Measurements from ENCODE around the gene SOST. TPM values are rescaled to one million over a fixed set of nuclear protein-coding genes. Genes with fewer than 3 reads are reported as not detected.

Gene SOST
- polyA plus RNA-seq, 1 donor from 2014 or later: 0.10 TPM

- Histone ChIP-seq H3K4me3 (ENCODE audit: low read length) (no peak overlapping the region), H3K9ac (ENCODE audit: low read length) (no peak overlapping the region), H3K27ac (ENCODE audit: low read length) (no peak overlapping the region), H3K27me3 (ENCODE audit: insufficient read depth, low read depth, low read length) (no peaks in the 10 kb centered on the region), H2AFZ (ENCODE audit: low read depth, low read length) (no peak overlapping the region), H3K9me3 (ENCODE audit: low read length) (no peaks in the 10 kb centered on the region), H3K4me2 (ENCODE audit: low read length) (no peak overlapping the region), H3F3A (ENCODE audit: insufficient read depth, low read length, poor library complexity, severe bottlenecking) (no peaks in the 10 kb centered on the region), H4K20me1 (ENCODE audit: insufficient read depth) (no peaks in the 10 kb centered on the region), H3K79me2 (replicated peaks; ENCODE audit: insufficient read depth, low read length) (no peaks in the 10 kb centered on the region), H3K9me2 (ENCODE audit: insufficient read depth, low read length) (no peaks in the 10 kb centered on the region), H3K36me3 (ENCODE audit: insufficient read depth, low read length) (peaks cover 9% of the 10 kb centered on the region)
- TF ChIP-seq, protein P1, sequence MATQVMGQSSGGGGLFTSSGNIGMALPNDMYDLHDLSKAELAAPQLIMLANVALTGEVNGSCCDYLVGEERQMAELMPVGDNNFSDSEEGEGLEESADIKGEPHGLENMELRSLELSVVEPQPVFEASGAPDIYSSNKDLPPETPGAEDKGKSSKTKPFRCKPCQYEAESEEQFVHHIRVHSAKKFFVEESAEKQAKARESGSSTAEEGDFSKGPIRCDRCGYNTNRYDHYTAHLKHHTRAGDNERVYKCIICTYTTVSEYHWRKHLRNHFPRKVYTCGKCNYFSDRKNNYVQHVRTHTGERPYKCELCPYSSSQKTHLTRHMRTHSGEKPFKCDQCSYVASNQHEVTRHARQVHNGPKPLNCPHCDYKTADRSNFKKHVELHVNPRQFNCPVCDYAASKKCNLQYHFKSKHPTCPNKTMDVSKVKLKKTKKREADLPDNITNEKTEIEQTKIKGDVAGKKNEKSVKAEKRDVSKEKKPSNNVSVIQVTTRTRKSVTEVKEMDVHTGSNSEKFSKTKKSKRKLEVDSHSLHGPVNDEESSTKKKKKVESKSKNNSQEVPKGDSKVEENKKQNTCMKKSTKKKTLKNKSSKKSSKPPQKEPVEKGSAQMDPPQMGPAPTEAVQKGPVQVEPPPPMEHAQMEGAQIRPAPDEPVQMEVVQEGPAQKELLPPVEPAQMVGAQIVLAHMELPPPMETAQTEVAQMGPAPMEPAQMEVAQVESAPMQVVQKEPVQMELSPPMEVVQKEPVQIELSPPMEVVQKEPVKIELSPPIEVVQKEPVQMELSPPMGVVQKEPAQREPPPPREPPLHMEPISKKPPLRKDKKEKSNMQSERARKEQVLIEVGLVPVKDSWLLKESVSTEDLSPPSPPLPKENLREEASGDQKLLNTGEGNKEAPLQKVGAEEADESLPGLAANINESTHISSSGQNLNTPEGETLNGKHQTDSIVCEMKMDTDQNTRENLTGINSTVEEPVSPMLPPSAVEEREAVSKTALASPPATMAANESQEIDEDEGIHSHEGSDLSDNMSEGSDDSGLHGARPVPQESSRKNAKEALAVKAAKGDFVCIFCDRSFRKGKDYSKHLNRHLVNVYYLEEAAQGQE (IDR thresholded peaks at IDR 0.05; ENCODE audit: borderline replicate concordance): no peak
- TF ChIP-seq POLR2AphosphoS5 (IDR thresholded peaks at IDR 0.05) (no peak), EZH2 (IDR thresholded peaks at IDR 0.05; ENCODE audit: borderline replicate concordance, insufficient read depth, low read length, poor library complexity, severe bottlenecking) (no peak), TAF1 (IDR thresholded peaks at IDR 0.05; ENCODE audit: low read depth) (no peak), EP300 (conservative IDR thresholded peaks at IDR 0.05; ENCODE audit: poor library complexity, severe bottlenecking) (no peak), MXI1 (conservative IDR thresholded peaks at IDR 0.05; ENCODE audit: poor library complexity, severe bottlenecking) (no peak), RAD21 (conservative IDR thresholded peaks at IDR 0.05) (no peak), SMC3 (conservative IDR thresholded peaks at IDR 0.05; ENCODE audit: poor library complexity) (no peak)
- TF ChIP-seq, protein P2, sequence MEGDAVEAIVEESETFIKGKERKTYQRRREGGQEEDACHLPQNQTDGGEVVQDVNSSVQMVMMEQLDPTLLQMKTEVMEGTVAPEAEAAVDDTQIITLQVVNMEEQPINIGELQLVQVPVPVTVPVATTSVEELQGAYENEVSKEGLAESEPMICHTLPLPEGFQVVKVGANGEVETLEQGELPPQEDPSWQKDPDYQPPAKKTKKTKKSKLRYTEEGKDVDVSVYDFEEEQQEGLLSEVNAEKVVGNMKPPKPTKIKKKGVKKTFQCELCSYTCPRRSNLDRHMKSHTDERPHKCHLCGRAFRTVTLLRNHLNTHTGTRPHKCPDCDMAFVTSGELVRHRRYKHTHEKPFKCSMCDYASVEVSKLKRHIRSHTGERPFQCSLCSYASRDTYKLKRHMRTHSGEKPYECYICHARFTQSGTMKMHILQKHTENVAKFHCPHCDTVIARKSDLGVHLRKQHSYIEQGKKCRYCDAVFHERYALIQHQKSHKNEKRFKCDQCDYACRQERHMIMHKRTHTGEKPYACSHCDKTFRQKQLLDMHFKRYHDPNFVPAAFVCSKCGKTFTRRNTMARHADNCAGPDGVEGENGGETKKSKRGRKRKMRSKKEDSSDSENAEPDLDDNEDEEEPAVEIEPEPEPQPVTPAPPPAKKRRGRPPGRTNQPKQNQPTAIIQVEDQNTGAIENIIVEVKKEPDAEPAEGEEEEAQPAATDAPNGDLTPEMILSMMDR (IDR thresholded peaks at IDR 0.05; ENCODE audit: poor library complexity, severe bottlenecking): no peak
These were observed 12.9 kb upstream of the SOST start for GRCh38 chr17:43771463-43771862.

GRCh38 chr17:43770957-43771356 is 12.4 kb upstream of the SOST start:
- Histone ChIP-seq H3K9me2 (ENCODE audit: insufficient read depth, low read length) (no peaks in the 10 kb centered on the region), H3K27ac (ENCODE audit: low read length) (no peak overlapping the region), H3K9me3 (ENCODE audit: low read length) (no peaks in the 10 kb centered on the region), H3F3A (ENCODE audit: insufficient read depth, low read length, poor library complexity, severe bottlenecking) (no peaks in the 10 kb centered on the region), H3K27me3 (ENCODE audit: insufficient read depth, low read depth, low read length) (no peaks in the 10 kb centered on the region), H4K20me1 (ENCODE audit: insufficient read depth) (no peaks in the 10 kb centered on the region), H3K79me2 (replicated peaks; ENCODE audit: insufficient read depth, low read length) (no peaks in the 10 kb centered on the region), H3K4me3 (ENCODE audit: low read length) (no peak overlapping the region), H3K36me3 (ENCODE audit: insufficient read depth, low read length) (peaks cover 9% of the 10 kb centered on the region), H3K4me2 (ENCODE audit: low read length) (no peak overlapping the region), H2AFZ (ENCODE audit: low read depth, low read length) (no peak overlapping the region), H3K9ac (ENCODE audit: low read length) (no peak overlapping the region)
- TF ChIP-seq EP300 (conservative IDR thresholded peaks at IDR 0.05; ENCODE audit: poor library complexity, severe bottlenecking): no peak
- no peak for TF ChIP-seq SMC3 (conservative IDR thresholded peaks at IDR 0.05; ENCODE audit: poor library complexity)
- TF ChIP-seq TAF1 (IDR thresholded peaks at IDR 0.05; ENCODE audit: low read depth): no peak
- TF ChIP-seq, protein P2 (IDR thresholded peaks at IDR 0.05; ENCODE audit: poor library complexity, severe bottlenecking): no peak
- TF ChIP-seq, protein P1 (IDR thresholded peaks at IDR 0.05; ENCODE audit: borderline replicate concordance): no peak
- TF ChIP-seq POLR2AphosphoS5 (IDR thresholded peaks at IDR 0.05): no peak
- TF ChIP-seq EZH2 (IDR thresholded peaks at IDR 0.05; ENCODE audit: borderline replicate concordance, insufficient read depth, low read length, poor library complexity, severe bottlenecking): no peak
- no peak for TF ChIP-seq MXI1 (conservative IDR thresholded peaks at IDR 0.05; ENCODE audit: poor library complexity, severe bottlenecking)
- TF ChIP-seq RAD21 (conservative IDR thresholded peaks at IDR 0.05): no peak

Measured in neural cell (in vitro differentiated cells).